Stimulated activated CD4-positive, alpha-beta T cell treated with anti-CD3 and anti-CD28 coated beads, TNF-alpha, amount 100 ng/mL, for 48 hours (primary cell): ENCODE results near the gene ACP1.

Experiments used
- DNase-seq, 3 donors: peaks; one replicate each; pipeline ENCODE4 v3.0.0-alpha.2; 2020; ENCODE audit warnings: low read depth in 3 of 3

The ACP1 gene

DNA sequence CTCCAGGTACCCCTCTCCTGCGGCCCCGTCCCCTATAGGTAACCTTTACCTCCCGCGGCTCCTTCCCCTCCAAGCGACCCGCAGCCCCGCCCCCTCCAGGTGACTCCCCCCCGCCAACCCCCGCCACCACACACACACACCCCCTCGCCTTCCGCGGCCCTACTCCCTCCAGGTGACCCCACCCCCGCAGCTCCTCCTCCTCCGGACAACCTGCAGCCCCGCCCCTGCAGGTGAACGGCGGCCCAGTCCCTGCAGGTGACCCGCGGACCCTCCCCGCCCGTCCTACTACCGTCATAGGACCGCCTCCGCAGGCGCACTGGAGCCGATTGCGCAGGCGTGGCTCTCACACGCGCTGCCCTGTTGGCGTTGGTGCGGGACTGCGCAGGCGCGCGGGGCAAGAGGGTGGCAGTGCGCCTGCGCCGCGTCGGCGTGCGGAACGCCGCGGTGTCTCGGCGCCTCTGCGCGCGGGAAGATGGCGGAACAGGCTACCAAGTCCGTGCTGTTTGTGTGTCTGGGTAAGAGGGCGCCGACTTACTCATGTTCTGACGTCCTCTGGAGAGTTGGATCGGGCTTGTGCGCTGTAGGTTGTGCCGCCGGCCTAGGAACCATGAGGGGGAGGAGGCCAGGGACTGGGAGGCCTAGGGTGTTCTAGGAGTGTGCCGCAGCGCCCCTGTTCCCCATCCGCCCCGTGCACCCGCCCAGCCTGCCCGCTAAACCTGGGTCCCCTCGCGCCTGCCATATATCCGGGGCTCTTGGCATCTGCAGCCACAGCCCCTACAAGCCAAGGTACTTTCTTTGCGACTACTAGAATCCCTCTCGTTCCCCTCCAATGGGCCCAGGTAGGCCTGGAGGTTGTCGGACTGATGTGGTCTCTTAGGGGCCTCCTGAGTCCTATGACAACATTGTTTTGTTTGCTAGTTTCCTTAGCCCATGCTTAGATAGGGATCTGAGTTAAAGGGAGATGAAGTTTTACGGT is at the start of gene ACP1:
ACP1 (plus strand) TSS at position 455 of the 976 bp plus-strand sequence; CDS start at position 473, 18 bp downstream.
- peak; percentile 88 to 93 (median 91) for DNase-seq

GRCh38 chr2:216068-216467 is 48.7 kb upstream of the ACP1 start:
- DNase-seq = no peak

DNA sequence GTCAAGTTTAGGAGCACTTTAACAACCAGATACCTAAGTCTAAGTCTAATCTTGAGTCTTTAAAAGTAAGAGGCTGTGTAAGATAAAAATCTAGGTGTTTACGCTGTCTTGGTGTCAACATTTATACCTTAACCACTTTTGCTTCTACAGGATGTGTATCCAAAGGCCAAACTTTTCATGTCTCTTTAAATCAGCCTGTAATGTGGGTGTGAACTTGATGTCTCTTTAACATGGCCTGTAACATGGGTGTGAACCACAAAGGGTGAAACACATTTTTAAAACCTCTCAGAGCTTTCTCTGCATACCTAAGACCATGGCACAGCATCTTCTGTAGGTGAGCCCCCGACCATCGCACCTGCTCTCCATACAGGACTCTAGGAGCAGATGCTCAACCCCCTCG is 41.3 kb upstream of the ACP1 start:
- DNase-seq = no peak

DNA sequence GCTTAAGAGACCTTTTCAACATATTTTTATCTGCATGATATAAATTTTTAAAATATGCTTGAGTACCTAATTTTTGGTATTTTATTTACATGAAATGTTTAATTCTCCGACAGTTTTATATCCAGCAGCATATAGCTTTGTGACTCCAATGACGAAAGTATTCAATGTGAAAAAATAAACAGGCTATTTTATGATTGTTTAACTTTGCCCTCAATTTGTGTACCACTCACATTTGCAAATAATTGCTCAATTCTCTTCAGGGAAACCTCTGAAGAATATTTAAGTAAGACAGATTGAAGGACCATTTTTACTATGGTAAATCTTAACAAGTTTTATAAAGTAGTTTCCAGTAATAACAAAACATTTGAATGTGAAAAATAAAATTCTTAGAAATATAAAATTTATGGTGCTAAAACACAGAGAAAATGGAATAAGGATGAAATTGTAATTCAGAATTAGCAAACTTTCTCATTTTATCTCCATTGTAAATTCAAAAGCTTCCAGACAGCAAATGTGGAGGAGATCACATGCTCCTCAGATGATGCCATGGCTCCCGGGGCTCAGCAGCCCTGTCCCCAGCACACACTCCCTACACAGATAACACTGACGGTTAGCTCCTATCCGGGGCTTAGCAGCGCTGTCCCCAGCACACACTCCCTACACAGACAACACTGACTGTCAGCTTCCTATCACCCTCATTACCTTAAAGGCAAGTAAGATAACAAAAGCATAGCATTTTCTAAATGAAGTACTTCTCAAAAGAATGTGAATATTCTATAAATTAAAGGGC is 40.6 kb upstream of the ACP1 start:
- DNase-seq = no peak

GRCh38 chr2:228115-228514 is 36.6 kb upstream of the ACP1 start:
- no peak for DNase-seq

DNA sequence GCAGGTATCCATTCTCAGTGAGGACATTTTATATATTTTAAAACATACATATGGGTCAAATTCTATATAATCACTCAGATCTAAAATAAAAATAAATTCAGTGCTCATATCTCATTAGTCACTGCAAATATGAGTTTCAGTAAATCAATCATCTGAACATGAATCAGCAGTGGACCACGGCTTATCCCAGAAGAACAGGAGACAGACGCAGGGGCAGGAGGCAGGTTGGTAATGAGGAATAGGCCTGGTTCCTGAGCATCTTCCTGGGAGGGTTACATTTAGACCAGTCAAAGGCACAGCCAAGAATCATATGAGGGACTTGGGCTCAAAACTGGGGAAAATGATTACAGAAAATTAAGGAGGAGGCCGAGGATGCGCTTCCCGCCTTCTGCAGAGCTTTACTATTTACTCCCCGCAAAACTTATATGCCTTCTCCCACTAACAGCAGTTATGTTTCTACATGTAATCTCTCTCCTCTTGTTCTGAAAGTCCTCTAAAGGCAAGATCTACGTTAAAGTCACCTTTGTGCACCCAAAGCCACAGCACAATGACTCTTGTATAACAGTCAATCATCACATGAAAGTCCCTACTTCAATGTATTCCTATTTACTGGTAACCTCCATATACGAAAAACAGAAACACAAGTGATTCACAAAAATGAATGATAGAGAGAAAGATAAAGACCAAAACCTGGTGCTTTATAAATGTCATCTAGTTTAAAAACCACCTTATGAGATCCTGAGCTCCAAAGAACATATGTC is 36.0 kb upstream of the ACP1 start:
- DNase-seq = no peak

DNA sequence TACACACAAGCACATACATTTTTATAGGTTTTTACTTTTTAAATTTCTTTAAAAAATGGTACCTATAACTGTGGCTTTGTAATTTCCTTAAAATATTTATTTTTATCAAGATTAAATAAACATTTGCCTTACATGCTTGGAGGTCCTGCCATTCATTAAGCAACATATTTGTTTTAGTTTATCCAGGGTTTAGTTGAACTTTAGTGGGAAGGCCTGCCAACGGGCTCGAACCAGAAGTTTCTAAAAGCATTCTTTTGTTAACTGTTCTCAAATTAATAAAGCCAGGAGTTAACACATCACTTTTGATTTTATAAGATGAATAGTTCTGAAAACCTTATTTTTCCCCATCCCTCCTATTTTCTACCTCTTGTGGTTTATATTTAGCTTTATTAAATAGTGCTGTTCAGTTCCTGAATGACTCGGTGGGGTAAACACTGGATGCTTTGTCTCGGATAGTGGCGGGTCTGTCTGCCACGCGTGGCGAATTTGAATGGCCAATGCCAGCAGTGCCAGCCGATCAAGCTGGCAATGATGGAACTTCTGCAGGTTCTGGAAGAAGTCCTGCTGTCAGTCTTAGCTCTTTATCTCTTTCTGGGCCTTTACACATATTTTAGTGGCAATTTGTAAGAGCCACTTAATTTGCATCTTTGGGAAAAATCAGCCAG is 33.1 kb upstream of the ACP1 start:
- no peak for DNase-seq

DNA sequence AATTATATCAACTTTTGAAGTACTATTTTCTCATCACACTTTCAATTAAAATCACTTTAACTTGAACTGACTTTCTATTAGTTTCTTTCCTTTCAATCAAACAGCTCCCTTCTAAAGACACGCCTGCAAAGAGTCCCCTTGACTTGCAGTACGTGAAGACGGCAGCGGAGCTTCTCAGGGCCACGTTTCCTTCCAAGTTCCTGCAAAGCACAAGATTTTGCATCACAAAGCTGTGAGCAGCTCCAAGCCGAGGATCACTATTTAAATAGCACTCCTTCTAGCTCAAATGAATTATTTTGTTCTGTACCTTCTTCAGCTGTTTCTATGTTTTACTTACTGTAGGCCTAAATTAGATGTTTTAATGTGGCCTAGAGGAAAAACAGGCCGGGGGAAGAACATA is 31.7 kb upstream of the ACP1 start:
- no peak for DNase-seq

GRCh38 chr2:234421-234820 is 30.3 kb upstream of the ACP1 start:
- no peak for DNase-seq

GRCh38 chr2:236993-237539 is 27.7 kb upstream of the ACP1 start:
- no peak for DNase-seq

GRCh38 chr2:237878-238277 is 26.9 kb upstream of the ACP1 start:
- DNase-seq = no peak

DNA sequence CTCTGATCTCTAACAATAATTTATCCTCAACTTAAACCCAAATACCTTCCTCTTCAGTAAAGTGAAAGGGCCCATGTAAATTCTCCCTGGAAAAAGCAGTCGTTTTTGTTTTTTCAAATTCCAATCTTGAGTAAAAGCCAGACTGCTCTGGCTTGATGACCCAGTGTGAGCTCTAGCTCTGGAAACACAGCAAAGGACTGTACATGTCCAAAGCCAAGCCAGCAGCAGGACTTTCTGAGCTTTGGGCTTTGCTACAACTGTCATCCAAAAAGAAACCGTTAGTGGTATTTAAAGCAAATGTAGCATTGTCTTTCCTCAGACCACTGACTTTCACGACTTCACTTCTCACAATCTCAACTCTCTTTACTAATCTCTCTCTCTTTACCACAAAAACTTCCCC is 26.3 kb upstream of the ACP1 start:
- DNase-seq = no peak

GRCh38 chr2:238869-239268 is 25.9 kb upstream of the ACP1 start:
- DNase-seq = no peak

DNA sequence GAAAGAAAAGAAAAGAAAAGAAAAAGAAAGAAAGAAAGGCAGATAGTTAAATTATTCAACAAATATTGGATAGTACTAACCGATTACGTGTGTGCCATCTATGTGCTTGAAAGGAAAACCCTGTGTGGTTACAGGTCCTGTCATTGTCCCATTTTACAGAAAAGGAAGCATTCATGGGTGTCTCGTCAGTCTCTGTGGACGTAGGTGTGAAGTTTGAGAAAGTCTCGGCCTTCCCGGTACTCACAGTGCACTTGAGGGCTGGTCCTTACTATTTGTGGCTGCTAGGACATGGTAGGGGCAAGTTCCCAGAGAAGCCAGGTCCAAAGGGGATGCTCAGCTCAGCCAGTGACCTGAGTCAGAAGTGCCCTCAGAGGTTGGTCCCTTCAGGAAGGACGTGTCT is 20.2 kb upstream of the ACP1 start:
- no peak for DNase-seq

DNA sequence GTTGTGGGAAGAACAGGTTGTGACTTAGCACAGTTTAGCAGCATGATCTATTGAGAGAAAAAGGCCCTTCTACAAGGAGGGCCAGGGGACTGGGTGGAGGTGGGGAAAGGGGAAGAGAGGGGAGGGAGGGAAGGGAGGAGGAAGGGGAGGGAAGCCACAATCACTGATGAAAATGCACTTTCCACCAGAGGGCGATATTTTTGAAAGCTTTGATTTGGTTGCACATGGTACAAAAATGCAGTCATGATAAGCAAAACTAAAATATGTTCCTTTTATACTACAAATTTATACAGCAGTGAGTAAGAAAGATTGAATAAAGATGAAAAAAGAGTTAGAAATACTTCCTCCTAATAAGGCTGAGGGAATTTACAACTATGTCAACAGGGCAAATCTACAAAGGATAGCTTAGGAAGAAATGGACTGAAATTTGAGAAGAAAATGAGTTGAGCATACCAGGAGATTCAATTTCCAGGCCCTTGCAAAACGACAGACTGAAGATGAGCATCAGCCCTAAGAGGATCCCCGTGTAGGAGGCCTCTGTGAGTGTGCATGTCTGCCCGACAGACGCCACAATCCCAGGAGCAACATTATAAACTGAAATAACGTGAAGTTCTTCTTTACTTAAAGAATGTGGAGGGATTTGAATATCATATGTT is 18.1 kb upstream of the ACP1 start:
- peak in 1 of 3 donors; percentile 8 for DNase-seq

- no peak for DNase-seq
Measured at GRCh38 chr2:248724-249123, 16.0 kb upstream of the ACP1 start.

GRCh38 chr2:249538-250042 is 15.2 kb upstream of the ACP1 start:
- DNase-seq = no peak

DNA sequence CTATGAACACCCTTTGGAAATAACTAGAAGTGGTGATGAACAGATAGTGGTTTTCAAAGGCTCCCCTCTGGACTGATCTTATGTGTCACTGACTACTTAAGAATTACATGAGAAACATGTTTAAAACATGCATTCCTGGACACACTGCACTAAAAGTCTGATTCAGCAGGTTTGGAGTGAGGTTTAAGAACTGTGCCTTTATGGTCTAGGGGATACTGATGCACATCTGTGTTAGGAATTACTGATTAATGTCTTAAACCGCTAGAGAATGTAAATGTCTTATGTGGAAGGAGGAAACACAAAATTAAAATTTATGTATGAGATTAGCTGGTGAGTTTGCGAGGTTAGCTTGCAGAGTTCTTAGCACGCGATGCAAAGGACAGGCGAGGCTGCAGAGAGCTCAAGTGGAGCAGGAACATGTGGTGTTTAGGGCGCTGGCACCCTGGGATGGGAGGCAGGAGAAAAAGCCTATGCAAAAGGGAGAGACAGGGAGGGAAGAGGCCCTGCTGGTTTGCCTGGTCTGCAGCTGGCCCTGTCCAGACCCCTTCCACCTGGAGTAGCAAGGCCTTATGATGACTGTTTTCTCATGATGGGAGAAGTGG is 12.6 kb upstream of the ACP1 start:
- DNase-seq = no peak

DNA sequence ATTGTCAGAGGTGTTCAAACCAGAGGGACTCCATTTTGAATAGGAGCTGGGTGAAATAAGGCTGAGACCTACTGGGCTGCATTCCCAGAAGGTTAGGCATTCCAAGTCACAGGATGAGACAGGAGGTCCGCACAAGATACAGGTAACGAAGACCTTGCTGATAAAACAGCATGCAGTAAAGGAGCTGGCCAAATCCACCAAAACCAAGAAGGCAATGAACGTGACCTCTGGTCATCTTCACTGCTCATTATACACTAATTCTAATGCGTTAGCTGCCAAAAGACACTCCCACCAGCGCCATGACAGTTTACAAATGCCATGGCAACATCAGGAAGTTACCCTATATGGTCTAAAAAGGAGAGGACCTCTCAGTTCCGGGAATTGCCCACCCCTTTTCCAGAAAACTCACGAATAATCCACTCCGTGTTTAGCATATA is 11.5 kb upstream of the ACP1 start:
- DNase-seq = no peak

- DNase-seq = no peak
Measured at GRCh38 chr2:254241-254640, 10.5 kb upstream of the ACP1 start.
